Nephron progenitor cell (in vitro differentiated cells): ENCODE data around the gene WNT5A.

Experiments
- DNase-seq: peaks from one replicate; pipeline ENCODE4 v3.0.0; 2021
- H3K27ac Mint-ChIP-seq: 2 replicates; pipeline ENCODE4 v1.8.0; 2021; ENCODE audit warnings: mild to moderate bottlenecking, moderate library complexity, mixed read lengths
- H3K27me3 Mint-ChIP-seq: 2 replicates; pipeline ENCODE4 v1.8.0; 2021; ENCODE audit warnings: mild to moderate bottlenecking, low read depth, mixed read lengths; ENCODE audit not compliant: poor library complexity
- H3K36me3 Mint-ChIP-seq: 2 replicates; pipeline ENCODE4 v1.8.0; 2021; ENCODE audit warnings: low read depth, mixed read lengths
- H3K4me1 Mint-ChIP-seq: 2 replicates; pipeline ENCODE4 v1.8.0; 2021; ENCODE audit warnings: mixed read lengths
- H3K4me3 Mint-ChIP-seq: 2 replicates; pipeline ENCODE4 v1.8.0; 2021; ENCODE audit warnings: mild to moderate bottlenecking, moderate library complexity, mixed read lengths
- H3K9me3 Mint-ChIP-seq: 2 replicates; pipeline ENCODE4 v1.8.0; 2021; ENCODE audit warnings: mild to moderate bottlenecking, moderate library complexity, mixed read lengths
- TF ChIP-seq, protein P1 (sequence below): fragments of 200-600 bp; sonication (generic); IDR thresholded peaks from 2 replicates; pipeline ENCODE4 v1.5.0; 2021; ENCODE audit warnings: antibody characterized with exemption

Gene WNT5A

GRCh38 chr3:55521064-55521737 lies 34.1 kb upstream of the WNT5A start:
- H3K27ac Mint-ChIP-seq, result peak overlapping the region; percentile 98
- H3K4me1 Mint-ChIP-seq, result peaks cover 90% of the 10 kb centered on the region
- no peaks in the 10 kb centered on the region for H3K27me3 Mint-ChIP-seq
- H3K9me3 Mint-ChIP-seq, result no peaks in the 10 kb centered on the region
- no peak for DNase-seq
- TF ChIP-seq, protein P1, sequence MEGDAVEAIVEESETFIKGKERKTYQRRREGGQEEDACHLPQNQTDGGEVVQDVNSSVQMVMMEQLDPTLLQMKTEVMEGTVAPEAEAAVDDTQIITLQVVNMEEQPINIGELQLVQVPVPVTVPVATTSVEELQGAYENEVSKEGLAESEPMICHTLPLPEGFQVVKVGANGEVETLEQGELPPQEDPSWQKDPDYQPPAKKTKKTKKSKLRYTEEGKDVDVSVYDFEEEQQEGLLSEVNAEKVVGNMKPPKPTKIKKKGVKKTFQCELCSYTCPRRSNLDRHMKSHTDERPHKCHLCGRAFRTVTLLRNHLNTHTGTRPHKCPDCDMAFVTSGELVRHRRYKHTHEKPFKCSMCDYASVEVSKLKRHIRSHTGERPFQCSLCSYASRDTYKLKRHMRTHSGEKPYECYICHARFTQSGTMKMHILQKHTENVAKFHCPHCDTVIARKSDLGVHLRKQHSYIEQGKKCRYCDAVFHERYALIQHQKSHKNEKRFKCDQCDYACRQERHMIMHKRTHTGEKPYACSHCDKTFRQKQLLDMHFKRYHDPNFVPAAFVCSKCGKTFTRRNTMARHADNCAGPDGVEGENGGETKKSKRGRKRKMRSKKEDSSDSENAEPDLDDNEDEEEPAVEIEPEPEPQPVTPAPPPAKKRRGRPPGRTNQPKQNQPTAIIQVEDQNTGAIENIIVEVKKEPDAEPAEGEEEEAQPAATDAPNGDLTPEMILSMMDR, result no peak
- H3K4me3 Mint-ChIP-seq, result peak overlapping the region; percentile 49
- no peaks in the 10 kb centered on the region for H3K36me3 Mint-ChIP-seq

DNA sequence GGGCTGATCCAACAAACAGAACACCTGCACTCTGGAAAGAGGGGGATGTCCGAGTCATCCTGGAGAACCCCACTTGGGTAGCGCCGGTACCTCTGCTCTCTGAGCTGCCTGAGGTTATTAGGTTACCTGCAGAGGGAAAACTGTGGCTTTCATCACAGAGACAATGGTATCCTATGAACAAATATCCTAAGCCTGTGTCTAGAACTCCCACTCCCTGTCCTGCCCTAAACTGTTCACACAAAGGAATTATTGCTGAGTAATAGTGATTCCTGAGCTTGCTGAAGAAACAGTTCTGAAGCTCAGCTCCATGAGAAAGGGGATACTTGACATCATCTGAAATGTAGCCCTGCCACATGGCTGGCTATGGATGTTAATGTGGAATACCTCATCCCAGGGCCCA lies 31.9 kb upstream of the WNT5A start:
- H3K4me1 Mint-ChIP-seq, result peaks cover 90% of the 10 kb centered on the region
- H3K4me3 Mint-ChIP-seq, result no peak overlapping the region
- H3K36me3 Mint-ChIP-seq, result no peaks in the 10 kb centered on the region
- TF ChIP-seq, protein P1, result no peak
- no peaks in the 10 kb centered on the region for H3K9me3 Mint-ChIP-seq
- H3K27ac Mint-ChIP-seq, result no peak overlapping the region
- H3K27me3 Mint-ChIP-seq, result no peaks in the 10 kb centered on the region
- DNase-seq, result no peak

- Mint-ChIP-seq H3K9me3 (no peaks in the 10 kb centered on the region), H3K27ac (no peak overlapping the region), H3K4me3 (no peak overlapping the region), H3K36me3 (no peaks in the 10 kb centered on the region), H3K27me3 (no peaks in the 10 kb centered on the region), H3K4me1 (peaks cover 88% of the 10 kb centered on the region)
- TF ChIP-seq, protein P1, result no peak
- DNase-seq, result no peak
These were observed 31.3 kb upstream of the WNT5A start for GRCh38 chr3:55518451-55518850.

DNA sequence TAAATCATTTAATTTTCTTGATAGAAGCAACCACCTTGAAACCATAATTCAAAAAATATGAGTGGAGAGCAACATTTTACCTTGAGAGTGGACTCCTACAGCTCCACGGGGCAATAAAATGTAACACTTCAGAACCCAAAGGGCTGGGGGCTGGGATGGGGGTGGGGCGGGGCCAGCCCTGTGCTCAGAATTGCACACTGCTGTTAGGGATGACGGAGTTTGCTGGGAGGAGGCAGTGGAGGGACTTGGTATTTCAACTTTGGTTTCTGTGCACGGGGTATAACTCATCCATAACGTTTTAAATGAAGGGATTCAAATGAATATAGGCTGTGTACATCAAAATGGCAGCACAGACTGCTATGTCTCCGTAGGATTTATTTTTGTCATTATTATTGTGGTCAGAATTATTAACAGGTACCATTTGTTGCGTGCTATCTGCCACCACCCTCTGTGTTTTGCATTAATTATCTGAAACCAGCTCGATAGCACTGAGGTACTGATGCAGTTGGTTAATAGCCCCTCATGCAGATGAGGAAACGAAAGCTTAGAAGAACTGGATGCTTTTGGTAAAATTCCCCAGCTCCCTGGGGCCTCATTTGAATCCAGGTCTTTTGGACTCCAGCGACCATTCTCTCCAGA lies 29.4 kb upstream of the WNT5A start:
- DNase-seq, result no peak
- Mint-ChIP-seq H3K27me3 (no peaks in the 10 kb centered on the region), H3K27ac (no peak overlapping the region), H3K4me1 (peaks cover 88% of the 10 kb centered on the region), H3K36me3 (no peaks in the 10 kb centered on the region), H3K9me3 (no peaks in the 10 kb centered on the region), H3K4me3 (peak overlapping the region; percentile 62)
- TF ChIP-seq, protein P1, result no peak

DNA sequence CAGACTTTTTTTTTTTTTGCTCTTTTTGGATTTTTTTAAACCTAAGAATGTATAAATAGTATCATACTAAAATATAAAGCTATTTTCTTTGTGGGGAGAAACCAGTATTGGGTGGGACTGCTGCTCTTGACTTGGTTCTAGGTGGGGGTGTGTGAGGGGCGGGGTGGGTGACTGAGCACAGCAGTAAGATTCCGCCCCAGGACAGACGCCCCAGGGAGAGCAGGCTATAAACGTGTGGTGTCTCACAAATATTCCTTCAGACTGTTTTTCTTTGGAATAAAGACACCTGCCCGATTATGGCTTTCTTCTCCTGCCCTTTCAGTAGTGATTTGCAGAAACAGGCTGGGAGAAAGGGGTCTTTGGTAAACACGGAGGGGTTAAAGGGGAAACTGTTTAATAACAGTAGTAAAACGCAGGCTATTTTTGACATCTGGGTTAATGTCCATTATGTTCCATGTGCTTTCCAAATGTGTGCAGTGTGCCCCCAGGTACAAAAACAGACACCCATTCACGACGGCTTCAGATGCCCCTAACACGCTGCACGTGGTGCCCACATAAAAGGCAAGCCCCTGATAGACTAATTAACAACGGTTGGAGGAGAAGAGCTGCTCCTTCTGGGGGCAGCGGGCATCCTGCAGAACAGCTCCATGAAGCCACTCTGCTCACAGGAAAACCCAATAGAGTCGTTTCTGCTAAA lies 28.6 kb upstream of the WNT5A start:
- no peak for DNase-seq
- no peaks in the 10 kb centered on the region for H3K36me3 Mint-ChIP-seq
- peaks cover 80% of the 10 kb centered on the region for H3K4me1 Mint-ChIP-seq

More for the DNA sequence above, 28.6 kb upstream of the WNT5A start:
- H3K9me3 Mint-ChIP-seq, result no peaks in the 10 kb centered on the region
- peak overlapping the region; percentile 14 for H3K27ac Mint-ChIP-seq
- peak overlapping the region; percentile 62 for H3K4me3 Mint-ChIP-seq
- no peaks in the 10 kb centered on the region for H3K27me3 Mint-ChIP-seq
- TF ChIP-seq, protein P1, result no peak
